Dermis microvascular lymphatic vessel endothelial cell (primary cell): Measurements from ENCODE around the gene CACUL1. TPM values are rescaled to one million over a fixed set of nuclear protein-coding genes. Genes with fewer than 3 reads are reported as not detected.

ENCODE experiments used
- DNase-seq, 2 donors: peaks; one replicate each; pipeline versions ENCODE4 v3.0.0 to v3.0.0-alpha.2; 2010; ENCODE audit warnings: low read depth in 2 of 2
- total RNA-seq: library from RNA; depleted of rRNA; stranded (reverse); fragments of >200 nt; gene quantifications from 2 replicates; pipeline ENCODE4 v1.2.1, GENCODE V29; 2014

CACUL1 gene
- total RNA-seq, 1 donor from 2014 or later, result 22.1 TPM

DNA sequence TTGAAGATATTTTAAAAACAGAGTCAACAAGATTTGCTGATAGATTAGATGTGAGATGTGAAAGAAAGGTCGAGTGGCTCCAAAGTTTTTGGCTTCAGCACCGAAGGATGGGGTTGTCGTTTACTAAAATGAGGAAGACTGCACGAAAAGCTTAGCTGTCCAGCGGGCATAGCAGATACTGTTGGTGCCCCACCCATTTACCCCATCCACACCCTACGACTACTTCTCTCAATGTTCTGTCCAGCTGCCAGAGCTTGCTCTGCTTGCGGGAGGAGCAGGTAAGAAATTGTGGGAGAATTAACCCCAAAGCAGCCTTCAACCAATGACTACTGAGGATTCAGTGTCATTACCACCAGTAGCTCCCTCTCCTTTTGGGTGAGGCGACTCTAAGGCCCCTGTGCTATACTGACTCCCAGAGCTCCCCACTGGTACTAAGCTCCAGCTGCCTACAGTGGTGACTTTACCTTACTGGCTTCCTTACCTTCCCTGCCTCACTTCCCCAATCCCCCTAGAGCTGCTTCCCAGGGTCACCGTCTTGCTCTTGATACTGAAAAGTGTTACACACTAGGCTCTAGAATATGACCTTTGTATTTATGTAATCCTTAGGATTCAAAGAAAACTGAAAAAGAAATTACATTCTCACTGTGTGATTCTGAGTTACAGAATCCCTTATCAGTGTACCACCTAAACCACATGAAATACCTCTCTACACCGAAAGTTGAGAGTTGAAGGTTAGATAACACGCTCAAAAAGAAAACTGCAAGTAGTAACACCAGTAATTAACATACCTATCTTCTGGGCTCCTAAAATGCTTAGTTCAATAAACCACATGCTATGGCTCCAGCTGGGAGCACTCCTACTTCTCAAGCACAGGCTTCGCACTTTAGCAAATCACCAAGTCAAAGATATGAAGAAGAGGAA, 22.3 kb downstream of the CACUL1 start:
- no peak for DNase-seq

DNA sequence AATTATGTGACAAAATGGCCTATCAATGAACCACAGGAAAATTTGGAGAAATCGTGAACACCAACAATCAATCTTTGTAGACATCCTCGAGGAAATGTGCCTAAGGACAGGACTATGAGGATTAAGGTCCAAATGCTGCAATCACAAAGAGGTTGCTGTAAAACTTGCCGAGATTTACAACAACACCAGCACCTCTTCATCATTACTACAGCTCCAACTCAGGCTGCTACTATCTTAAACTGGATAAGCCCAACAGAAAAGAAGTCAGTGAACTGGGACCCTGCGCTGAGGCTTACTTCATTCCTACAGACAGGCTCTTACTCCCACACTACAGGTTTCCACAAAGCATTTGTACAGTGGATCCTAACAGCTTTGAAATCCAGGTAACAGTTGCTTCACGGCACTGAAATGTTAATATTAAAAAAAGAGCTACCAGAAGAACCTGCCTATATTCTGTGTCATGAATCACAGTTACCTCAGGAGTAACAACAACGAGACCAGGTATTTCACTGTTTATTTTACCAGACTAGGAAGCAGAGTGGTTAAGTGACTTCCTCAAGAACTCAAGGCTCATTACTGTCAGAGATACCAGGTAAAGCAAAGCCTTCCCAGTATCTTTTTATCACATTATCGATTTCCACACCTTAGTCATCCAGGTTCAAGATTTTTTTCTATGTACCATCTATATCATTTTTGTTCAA, 23.9 kb downstream of the CACUL1 start:
- no peak for DNase-seq

- peak; percentile 75 to 82 for DNase-seq
Measured at GRCh38 chr10:118729641-118730258, 25.0 kb downstream of the CACUL1 start.

- no peak for DNase-seq
Measured at GRCh38 chr10:118729200-118729599, 25.6 kb downstream of the CACUL1 start.

GRCh38 chr10:118725886-118726500, 28.8 kb downstream of the CACUL1 start:
- DNase-seq, result peak in 1 of 2 donors; percentile 16

DNA sequence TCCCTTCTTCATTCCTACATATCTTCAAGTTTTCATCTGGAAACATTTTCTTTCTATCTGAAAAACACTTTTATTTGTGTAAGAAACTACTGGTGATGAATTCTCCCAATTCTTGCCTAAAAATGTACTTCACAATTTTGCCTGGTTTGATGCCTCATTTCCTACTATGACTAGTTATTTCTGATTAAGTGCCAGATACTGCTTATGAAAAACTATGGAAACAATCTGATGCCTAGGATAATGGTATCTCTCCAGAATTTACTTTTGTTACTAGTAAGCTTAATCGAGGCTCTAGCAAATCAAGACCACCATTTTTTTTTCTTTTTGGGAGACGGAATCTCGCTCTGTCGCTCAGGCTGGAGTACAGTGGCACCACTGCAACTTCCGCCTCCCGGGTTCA, 31.3 kb downstream of the CACUL1 start:
- peak; percentile 25 to 26 for DNase-seq

GRCh38 chr10:118721539-118721876, 33.3 kb downstream of the CACUL1 start:
- DNase-seq, result no peak

GRCh38 chr10:118720685-118721538, 33.9 kb downstream of the CACUL1 start:
- DNase-seq, result peak; percentile 53 to 62

- DNase-seq, result no peak
Measured at GRCh38 chr10:118714366-118714765, 40.4 kb downstream of the CACUL1 start.

DNA sequence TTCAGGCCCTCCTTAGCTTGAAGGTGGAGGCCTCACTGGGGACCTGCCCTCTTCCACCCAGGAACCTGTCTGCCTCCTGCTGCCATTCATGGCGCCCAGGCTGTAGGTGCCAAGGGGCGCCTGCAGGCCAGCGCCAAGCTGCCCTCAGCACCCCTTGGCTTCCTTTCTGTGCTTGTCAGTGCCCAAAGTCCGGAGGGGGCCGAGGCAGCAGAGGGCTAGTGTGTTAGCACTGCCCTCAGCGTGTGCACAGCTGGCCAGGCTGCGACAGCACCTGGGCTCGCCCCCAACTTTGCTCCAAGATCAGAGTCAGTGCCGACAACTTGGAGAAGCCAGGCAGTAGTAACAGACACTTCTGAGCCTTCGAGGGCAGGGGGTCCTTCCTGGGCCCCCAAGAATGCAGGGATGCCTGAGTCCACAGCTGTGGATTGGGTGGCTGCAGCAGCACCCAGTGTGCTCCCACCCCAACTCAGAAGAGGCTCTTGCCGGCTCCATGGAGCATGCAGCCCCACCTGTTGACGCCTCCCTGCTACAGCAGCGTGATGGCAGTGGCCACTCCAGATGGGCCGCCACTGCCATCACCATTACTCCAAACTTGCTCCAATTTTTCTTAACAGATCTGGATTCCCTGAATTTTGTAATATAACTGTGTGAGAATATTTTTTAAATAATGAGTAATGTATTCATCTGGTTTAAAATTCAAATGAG, 41.7 kb downstream of the CACUL1 start:
- DNase-seq, result no peak

DNA sequence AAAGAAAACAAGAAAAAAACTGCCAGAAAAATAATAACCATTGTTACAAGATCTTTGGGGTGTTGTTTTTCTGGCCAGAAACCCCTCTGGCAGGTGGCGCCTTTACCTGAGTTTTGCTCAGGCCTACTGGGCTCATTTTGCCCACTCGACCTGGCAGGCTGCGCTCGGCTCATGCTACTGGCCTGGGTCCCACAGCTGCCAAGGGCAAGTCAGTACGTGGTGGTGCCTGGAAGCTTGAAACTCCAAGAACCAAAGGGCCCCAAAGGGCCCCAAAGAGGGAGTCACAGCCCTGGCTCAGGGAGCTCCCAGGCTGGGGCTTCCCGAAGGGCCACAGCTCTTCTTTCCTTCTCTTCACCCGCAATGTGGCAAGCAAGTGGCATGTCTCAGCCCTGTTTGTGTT, 42.7 kb downstream of the CACUL1 start:
- no peak for DNase-seq

- DNase-seq, result no peak
Measured at GRCh38 chr10:118710487-118710886, 44.3 kb downstream of the CACUL1 start.

- DNase-seq, result no peak
Measured at GRCh38 chr10:118708571-118708970, 46.2 kb downstream of the CACUL1 start.

DNA sequence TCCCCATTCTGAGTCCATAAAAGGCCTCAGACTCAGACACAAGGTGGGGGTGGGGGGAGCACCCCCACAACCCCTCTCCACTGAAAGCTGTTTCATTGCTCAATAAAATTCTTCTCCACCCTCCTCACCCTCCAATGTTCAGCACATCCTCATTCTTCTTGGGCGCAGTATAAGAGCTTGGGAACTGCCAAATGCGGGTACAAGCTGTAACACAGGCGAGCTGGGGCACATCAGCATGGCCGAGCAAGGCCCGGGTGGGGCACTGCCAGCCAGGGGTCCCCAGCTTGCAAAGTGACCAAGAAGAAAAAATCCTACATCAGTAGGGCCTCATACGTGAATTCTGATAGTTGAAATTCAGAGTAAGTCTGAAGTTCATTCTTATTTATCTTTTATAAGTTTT, 50.1 kb downstream of the CACUL1 start:
- DNase-seq, result no peak

DNA sequence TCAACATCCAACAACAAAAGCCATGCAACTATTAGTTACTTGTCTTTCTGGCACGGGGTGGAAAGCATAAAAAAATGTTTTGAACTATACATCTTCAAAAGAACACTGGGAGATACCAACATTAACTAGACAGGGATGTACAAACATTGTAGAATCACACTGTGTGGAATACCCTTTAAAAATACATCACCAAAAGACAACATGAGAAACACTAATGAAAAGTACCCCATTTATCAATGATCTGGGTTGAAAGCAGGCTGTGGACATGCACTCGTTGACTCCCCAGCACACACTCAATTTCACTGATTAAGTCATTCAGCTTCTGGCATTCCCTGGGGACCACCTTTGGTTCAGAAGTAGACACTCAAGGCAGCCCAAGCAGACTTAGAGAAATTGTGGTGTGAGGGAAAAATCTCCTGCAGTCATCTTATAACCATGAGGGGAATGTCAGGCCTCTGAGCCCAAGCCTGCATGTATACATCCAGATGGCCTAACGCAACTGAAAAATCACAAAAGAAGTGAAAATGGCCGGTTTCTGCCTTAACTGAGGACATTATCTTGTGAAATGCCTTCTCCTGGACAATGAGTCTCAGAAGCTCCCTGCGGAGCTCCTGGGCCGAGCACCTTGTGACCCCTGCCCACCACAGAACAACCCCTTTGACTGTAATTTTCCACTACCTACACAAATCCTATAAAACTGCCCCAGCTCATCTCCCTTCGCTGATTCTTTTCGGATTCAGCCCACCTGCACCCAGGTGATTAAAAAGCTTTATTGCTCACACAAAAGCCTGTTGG, 53.0 kb downstream of the CACUL1 start:
- DNase-seq, result no peak

GRCh38 chr10:118698421-118698820, 56.3 kb downstream of the CACUL1 start:
- DNase-seq, result peak in 1 of 2 donors; percentile 73

DNA sequence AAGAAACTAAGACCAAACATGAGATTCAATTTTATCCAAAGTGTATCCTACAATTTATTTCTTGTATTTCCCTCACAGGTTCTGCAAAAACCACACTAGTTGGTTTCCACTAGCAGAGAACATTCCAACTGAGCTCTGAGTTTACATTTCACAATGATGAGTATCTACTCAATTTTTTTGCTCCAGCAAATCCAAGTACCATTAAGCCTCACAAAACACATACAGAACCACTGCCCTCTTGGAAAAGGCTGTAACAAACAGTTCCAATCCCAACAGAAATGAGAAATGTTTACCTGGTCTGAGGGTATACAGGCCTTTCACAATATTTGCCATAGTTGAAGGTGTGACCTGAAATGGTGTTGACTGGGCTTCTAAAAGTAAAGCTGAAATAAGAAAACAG, 59.9 kb downstream of the CACUL1 start:
- DNase-seq, result no peak

GRCh38 chr10:118692872-118693271, 61.9 kb downstream of the CACUL1 start:
- DNase-seq, result no peak

DNA sequence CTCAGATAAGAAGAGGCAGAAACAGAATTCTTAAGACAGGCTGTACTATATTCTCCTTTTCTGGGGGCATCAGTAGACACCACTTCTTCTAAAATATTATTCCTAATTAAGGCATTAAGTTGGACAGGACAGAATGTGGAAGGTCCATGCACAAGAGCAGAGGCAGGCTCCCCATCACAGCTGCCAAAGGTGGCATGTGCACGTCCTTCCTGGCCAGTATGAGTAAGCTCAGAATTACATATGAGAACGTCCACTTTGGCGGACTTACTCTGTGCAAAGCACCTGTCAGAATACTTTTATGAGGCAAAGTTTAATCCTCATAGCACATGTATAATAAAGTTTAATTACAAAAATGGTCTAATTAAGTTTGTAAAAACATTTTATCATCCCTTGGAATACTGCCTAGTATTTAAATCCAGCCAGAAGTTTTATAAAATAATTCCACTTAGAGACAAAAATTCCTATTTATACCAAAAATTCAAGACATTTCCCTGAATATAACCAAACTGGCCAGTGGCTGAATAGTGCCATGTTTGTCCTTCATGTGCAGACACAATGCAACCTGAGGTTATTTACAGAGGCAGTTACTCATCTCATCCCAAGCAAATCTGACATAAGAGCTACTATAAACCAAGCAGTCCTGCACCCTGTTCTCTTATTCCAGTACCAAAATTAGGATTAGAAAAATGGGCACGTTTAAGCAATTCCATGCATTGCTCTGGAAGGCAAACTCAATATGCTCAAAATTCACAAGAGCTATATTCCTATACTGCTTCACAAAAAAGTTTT, 65.5 kb downstream of the CACUL1 start:
- DNase-seq, result no peak
